ENCODE measurements around the gene BCKDHB. TPM values are rescaled to one million over a fixed set of nuclear protein-coding genes. Genes with fewer than 3 reads are reported as not detected.

Gene BCKDHB
- total and polyA plus RNA-seq, 2 of the 4 experiments (the other 2 are of a cell fraction) = 11.2 to 11.8 TPM

DNA sequence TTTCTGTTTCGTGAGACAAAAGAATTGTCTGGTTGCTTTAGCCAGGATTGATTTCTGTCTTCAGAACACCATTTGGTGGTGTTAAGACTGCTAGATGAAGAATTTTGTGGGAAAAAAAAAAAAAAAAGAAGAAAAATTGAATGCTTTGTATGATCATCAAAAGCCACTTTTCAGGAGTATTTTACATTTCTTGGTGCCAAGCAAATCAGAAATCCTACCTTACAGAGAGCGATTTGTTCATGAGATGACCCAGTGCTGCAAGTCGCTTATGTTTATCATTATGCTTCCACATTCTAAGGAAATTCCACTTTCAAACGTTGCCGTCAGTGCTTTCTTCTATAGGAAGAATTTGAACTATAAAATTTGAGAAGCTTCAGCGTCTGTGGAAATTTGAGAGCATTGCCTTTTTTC lies 228.7 kb downstream of the BCKDHB start:
- Histone ChIP-seq H3K9ac (ENCODE audit: low read depth, low read length) (no peak overlapping the region; the same call in 1 of the 2 replicates), H3K14ac (replicated peaks; ENCODE audit: low read depth, low read length) (no peak overlapping the region), H3K56ac (ENCODE audit: extremely low read depth, insufficient read depth, low read length) (no peak overlapping the region; the same call in 1 of the 2 replicates), H4K8ac (ENCODE audit: low read depth in 2 of 2, low read length in 2 of 2) (0 out of 4 replicates have a peak overlapping the region, but pooled peaks of 1 of the 2 experiments have one; percentile 42), H2BK20ac (ENCODE audit: low read depth, low read length) (no peak overlapping the region), H3K4ac (ENCODE audit: low read depth, low read length) (no peak overlapping the region), H4K91ac (ENCODE audit: insufficient read depth, low read depth, low read length) (no peak overlapping the region), H3K4me3 (ENCODE audit: insufficient read depth, low read depth, low read length) (peak overlapping the region; percentile 46; the same call in 1 of the 2 replicates), H4K20me1 (ENCODE audit: insufficient read depth, low read length) (no peaks in the 10 kb centered on the region), H2BK120ac (ENCODE audit: low read depth, low read length) (peak overlapping the region; percentile 35; the same call in 1 of the 2 replicates), H3K9me1 (ENCODE audit: insufficient read depth, low read length) (no peaks in the 10 kb centered on the region), H2AFZ (replicated peaks; ENCODE audit: low read length, poor library complexity) (no peak overlapping the region), H2BK15ac (ENCODE audit: low read depth, low read length) (no peak overlapping the region), H2BK5ac (ENCODE audit: low read depth, low read length, poor library complexity, severe bottlenecking) (peak overlapping the region; percentile 7), H2AK9ac (replicated peaks; ENCODE audit: low read depth, low read length, poor library complexity) (no peak overlapping the region), H3K18ac (ENCODE audit: low read depth, low read length) (peak overlapping the region; percentile 57; the same call in 1 of the 2 replicates), H4K5ac (ENCODE audit: low read depth, low read length) (peak overlapping the region; percentile 54; the same call in 1 of the 2 replicates), H3K9me3 (ENCODE audit: control insufficient read depth, insufficient read depth, low read length) (no peaks in the 10 kb centered on the region), H3K23ac (ENCODE audit: low read depth, low read length) (peak overlapping the region; percentile 9; the same call in 1 of the 2 replicates), H3K4me1 (ENCODE audit: control insufficient read depth, insufficient read depth, low read length) (no peaks in the 10 kb centered on the region), H3K27me3 (ENCODE audit: control insufficient read depth, insufficient read depth, low read length) (no peaks in the 10 kb centered on the region), H2AK5ac (ENCODE audit: low read depth, low read length) (no peak overlapping the region), H3K4me2 (ENCODE audit: low read depth, low read length) (peak overlapping the region; percentile 83), H3K27ac (ENCODE audit: insufficient read depth, low read length) (no peak overlapping the region), H3K36me3 (ENCODE audit: control insufficient read depth, insufficient read depth, low read length) (no peaks in the 10 kb centered on the region), H3K79me1 (ENCODE audit: low read depth in 1 of 2, low read length in 2 of 2) (no peaks in the 10 kb centered on the region)
- ChIA-PET POLR2A (ENCODE audit: unreplicated experiment) (no interaction called here), CTCF (no interaction called here)
- intact Hi-C loops (cut with micrococcal nuclease) = loop anchor here (5.0 to 10.0 kb wide), 4 partner anchors 92 to 1417 kb away; partner anchors contain the start of genes ELOVL4 and TENT5A
- dilution Hi-C loops (cut with HindIII; ENCODE audit: low sequenced_read_pairs, unreplicated experiment) = no loop called here
- no TSS peak for BruUV-seq (replicated peaks)
- peak; percentile 32; the same call in 1 of the 2 replicates for ATAC-seq (ENCODE audit: low read depth)
- in situ Hi-C loops (cut with MboI; ENCODE audit: low sequenced_read_pairs) = no loop called here
- peak; percentile 28 for DNase-seq
- TF ChIP-seq MXI1 (IDR thresholded peaks at IDR 0.05; ENCODE audit: borderline replicate concordance, low read depth, low read length) (no peak), CTCF (conservative IDR thresholded peaks at IDR 0.05; ENCODE audit: low read depth, low read length) (no peak), POLR2A (IDR thresholded peaks at IDR 0.05; ENCODE audit: low read depth, low read length) (no peak), CEBPB (IDR thresholded peaks at IDR 0.05; ENCODE audit: low read depth, low read length) (no peak), ELK1 (IDR thresholded peaks at IDR 0.05; ENCODE audit: borderline replicate concordance, low read depth, low read length) (no peak)
- TF ChIP-seq, protein P1, sequence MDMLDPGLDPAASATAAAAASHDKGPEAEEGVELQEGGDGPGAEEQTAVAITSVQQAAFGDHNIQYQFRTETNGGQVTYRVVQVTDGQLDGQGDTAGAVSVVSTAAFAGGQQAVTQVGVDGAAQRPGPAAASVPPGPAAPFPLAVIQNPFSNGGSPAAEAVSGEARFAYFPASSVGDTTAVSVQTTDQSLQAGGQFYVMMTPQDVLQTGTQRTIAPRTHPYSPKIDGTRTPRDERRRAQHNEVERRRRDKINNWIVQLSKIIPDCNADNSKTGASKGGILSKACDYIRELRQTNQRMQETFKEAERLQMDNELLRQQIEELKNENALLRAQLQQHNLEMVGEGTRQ (IDR thresholded peaks at IDR 0.05; ENCODE audit: low read depth, low read length) = no peak
- no CpG with 5 or more reads among the region's 6 CpGs for WGBS, 2 experiments (ENCODE audit: extremely low coverage in 2 of 2, insufficient read length in 1 of 2)

Measured in IMR-90 (cell line).